Measurements from ENCODE around the gene BCOR.

DNA sequence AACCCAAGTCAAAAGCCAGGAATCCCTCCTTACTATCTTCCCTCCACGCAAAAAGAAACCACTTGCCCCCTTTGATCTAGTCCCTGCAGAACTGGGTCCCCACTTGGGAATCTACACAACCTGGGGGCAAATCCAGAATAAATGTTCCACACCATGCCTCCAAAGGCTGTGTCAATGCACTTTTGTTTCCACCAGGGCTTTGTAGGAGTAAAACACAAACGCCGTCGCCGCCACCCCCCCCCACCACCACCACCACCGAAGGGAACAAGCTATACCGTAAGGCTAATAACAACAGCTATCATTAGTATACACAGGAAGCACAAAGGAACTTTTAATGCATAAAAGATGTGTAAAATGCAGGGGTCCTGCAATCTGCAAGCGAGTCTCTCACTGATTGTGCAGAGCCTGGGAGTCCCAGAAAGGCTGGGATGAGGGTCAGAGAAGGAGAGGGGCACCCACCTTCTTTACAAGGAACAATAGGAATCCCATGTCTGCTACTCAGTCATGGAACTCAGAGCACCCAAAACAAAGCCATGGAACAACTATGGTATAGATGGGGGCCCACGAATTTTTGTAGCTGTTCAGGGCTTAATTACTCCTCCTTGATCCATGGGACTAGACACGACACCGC lies 13.2 kb downstream of the BCOR start:
- TF ChIP-seq, protein P1, sequence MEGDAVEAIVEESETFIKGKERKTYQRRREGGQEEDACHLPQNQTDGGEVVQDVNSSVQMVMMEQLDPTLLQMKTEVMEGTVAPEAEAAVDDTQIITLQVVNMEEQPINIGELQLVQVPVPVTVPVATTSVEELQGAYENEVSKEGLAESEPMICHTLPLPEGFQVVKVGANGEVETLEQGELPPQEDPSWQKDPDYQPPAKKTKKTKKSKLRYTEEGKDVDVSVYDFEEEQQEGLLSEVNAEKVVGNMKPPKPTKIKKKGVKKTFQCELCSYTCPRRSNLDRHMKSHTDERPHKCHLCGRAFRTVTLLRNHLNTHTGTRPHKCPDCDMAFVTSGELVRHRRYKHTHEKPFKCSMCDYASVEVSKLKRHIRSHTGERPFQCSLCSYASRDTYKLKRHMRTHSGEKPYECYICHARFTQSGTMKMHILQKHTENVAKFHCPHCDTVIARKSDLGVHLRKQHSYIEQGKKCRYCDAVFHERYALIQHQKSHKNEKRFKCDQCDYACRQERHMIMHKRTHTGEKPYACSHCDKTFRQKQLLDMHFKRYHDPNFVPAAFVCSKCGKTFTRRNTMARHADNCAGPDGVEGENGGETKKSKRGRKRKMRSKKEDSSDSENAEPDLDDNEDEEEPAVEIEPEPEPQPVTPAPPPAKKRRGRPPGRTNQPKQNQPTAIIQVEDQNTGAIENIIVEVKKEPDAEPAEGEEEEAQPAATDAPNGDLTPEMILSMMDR (IDR thresholded peaks at IDR 0.05; ENCODE audit: low read length), result no peak
- no peak for TF ChIP-seq EZH2 (IDR thresholded peaks at IDR 0.05; ENCODE audit: borderline replicate concordance, low read length)

All from OCI-LY1 (cell line).